GM19397 (cell line): Measurements from ENCODE around the gene CRACDL.

Experiments
- ATAC-seq: cut with Tn5 transposase; IDR thresholded peaks from one replicate; pipeline ENCODE4 v1.9.1; 2021; ENCODE audit warnings: mild to moderate bottlenecking, moderate library complexity; ENCODE audit not compliant: unreplicated experiment

Gene CRACDL

GRCh38 chr2:98924910-98925309 lies 11.1 kb downstream of the CRACDL start:
- no peak for ATAC-seq

- ATAC-seq, result no peak
These were observed 11.8 kb downstream of the CRACDL start for GRCh38 chr2:98924038-98924830.

- ATAC-seq, result no peak
These were observed 12.6 kb downstream of the CRACDL start for GRCh38 chr2:98923244-98923940.

- no peak for ATAC-seq
These were observed 15.0 kb downstream of the CRACDL start for GRCh38 chr2:98921062-98921461.

- no peak for ATAC-seq
These were observed 19.0 kb downstream of the CRACDL start for GRCh38 chr2:98917031-98917471.

- no peak for ATAC-seq
These were observed 20.2 kb downstream of the CRACDL start for GRCh38 chr2:98915751-98916358.

GRCh38 chr2:98914713-98915580 lies 21.1 kb downstream of the CRACDL start:
- ATAC-seq, result no peak

- ATAC-seq, result no peak
These were observed 21.9 kb downstream of the CRACDL start for GRCh38 chr2:98913916-98914712.

- ATAC-seq, result no peak
These were observed 22.8 kb downstream of the CRACDL start for GRCh38 chr2:98912957-98913915.

- ATAC-seq, result no peak
These were observed 23.7 kb downstream of the CRACDL start for GRCh38 chr2:98912221-98912851.

GRCh38 chr2:98911376-98912154 lies 24.5 kb downstream of the CRACDL start:
- ATAC-seq, result no peak

- ATAC-seq, result no peak
These were observed 25.0 kb downstream of the CRACDL start for GRCh38 chr2:98911126-98911375.

GRCh38 chr2:98910349-98911125 lies 25.5 kb downstream of the CRACDL start:
- no peak for ATAC-seq

GRCh38 chr2:98909317-98910211 lies 26.5 kb downstream of the CRACDL start:
- peak; percentile 56 for ATAC-seq

- ATAC-seq, result peak; percentile 31
These were observed 27.1 kb downstream of the CRACDL start for GRCh38 chr2:98908931-98909316.
